ENCODE results near the gene PI4KB.
A peak's percentile ranks its signal among the peaks of the same experiment; 100 is the strongest.

PI4KB gene

DNA sequence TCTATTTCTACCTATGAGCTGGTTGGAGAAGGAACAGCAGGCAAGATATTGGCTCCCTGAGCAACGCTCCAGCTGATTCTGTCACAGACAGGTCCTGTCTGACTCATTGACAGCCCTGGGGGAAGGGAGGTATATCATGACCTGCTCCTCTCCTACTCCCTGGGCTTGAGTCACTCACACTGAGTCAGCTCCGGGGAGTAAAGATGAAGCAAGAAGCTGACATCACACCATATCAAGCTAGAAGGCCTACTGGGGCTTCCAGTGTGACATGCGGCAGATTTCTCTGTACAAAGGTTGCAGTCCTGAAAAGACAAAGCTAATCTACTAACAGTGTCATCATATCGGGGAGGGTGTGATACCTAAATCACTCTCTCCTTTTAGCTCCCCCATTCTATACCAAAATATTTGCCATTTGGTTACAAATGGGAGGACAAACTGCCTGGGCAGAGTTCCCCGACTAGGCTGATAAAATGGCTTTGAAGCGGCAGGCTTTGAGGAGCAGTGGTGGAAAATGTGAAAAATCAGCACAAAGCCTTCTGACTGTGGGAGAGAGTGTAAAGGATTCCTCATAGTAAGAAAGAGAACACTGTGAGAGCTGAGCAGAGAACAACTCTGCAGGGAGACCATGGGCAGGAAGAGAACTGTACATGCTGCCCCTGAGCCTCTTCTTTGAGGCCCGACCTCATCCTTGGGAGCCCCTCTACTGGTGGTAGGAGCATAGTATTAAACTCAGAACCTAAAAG lies 15.5 kb downstream of the PI4KB start:
- peak; percentile 92 for DNase-seq (ENCODE audit: low read depth, low spot score)

DNA sequence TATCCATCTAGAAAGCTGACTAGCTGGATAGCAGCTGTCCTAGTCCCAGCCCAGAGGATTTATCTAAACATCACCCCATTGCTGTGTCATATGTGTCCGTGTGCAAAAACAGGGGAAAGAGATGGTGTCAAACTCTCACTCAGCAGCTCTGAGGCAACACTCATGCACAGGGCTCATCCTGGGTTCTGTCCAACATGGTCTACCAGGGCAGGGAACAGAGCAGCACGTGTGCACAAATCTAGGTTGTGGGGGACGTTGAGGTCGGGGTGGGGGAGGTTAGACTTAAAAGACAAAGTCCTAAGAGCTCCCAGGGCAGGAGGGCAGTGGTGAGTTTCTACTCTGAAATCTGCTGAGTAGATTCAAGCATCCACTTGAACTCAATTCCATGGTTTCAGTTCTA lies 16.2 kb downstream of the PI4KB start:
- DNase-seq (ENCODE audit: low read depth, low spot score) = no peak

DNA sequence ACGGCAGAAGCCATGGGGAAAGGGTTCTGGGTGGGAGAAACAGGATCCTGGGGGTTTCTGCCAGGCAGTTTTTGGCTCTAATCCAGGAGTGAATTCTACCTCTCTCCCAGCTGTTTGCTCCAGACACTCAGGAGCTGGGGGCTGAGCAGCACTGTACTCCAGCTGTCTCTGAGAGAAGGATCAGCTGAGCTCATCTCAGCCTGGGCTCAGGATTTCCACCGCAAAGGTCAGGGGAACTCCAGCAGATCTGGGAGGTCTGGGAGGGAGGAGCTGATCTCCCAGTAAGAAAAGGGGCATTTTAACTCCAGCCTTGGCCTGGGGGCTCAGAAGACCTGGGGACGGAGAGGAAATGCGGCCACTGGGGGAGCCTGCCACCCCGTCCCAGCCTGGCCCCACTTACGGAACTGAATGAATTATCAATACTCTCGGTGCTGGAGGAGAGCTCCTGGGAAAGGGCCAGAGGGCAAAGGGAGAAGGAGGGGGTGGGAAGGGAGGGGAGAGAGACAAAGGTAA lies 17.3 kb downstream of the PI4KB start:
- peak; percentile 72 for DNase-seq (ENCODE audit: low read depth, low spot score)

DNA sequence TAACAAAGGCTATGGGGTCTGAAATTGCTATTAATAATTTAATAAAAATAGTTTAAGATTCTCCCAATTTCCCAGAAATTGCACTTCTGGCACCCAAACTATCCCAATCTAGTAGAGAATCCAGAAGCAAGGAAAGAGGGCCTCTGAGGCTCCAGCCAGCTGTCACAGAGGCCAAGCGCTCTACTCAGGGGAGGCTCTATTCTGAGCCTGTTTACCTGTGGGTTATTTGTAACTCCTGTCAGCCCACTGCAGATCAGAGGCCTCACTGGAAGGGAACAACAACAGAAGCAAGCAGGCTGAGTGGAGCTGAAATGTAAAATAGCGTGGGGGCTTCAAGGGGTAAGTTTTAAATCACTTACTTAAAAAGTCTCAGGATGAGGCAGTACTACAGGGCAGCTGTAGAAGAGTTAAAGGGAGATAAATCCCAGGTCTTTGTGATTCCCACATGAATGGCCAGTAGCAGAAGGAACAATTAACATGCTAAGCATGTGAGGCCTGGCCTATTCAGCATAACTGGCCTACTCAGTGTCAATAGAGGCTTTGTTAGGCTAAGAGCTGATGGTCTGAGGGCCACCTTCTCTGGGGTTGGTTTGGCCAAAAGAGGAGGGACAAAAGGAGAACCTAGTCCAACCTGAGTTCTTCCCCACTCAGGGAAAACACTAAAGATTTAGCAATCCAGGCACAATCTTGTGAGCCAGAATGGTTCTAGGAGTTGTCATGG lies 32.3 kb downstream of the PI4KB start:
- DNase-seq (ENCODE audit: low read depth, low spot score) = no peak

DNA sequence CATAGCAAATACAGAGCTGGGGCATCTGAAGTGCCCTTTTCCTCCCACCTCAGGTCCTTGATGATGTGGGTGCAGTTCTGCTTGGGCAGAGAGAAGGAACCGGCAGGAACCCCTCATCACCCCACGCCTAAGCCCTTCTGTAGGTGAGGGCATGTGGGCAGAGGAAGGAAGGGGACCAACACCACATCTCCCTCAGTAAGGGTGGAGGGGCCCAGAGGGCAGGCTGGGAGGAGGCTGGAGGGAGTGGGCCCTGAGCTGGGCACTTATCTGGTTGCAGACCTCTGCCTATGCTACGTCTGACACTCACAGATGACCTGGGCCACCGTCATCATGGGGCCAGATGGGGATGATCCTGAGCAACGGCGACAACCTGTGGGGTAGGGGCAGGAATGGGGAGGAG lies 34.1 kb downstream of the PI4KB start:
- no peak for DNase-seq (ENCODE audit: low read depth, low spot score)

DNA sequence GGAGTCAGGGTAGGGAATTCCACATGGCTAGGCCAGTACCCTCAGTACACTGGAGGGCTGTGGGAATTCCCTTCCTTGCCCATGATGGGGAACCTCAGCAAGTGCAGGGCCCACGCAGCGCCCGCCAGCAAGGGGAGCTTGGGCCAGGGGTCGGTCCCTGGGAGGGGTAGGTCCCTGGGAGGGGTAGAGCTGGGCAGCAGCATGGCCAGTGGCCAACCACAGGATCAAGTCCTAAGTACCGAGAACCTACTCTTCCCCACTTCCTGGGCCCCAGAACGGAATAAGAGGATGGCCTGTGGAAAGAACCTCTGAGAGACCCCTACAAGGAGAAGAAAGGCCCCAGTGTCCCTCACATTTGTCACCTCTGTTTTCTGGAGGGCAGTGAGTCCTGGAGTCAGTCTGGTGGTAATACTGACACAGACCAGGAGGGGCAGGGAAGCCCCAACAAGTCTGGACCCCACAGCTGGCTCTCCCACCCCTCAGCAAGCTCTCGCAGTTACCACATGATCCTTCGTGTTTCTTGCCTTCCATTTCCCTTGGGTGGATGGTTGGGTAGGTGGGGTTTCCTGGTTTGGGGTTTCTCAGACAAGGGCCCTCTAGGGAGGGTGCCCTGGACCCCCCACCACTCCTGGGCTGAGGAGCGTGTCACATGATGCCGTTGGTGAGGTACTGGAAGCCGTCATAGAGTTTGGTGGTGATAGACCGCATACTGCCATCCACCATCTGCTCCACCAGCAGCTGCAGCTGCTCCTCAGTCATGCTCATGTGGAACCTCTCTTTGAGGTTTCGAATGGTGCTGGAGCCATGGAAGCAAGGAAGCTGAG lies 34.8 kb downstream of the PI4KB start:
- no peak for DNase-seq (ENCODE audit: low read depth, low spot score)

DNA sequence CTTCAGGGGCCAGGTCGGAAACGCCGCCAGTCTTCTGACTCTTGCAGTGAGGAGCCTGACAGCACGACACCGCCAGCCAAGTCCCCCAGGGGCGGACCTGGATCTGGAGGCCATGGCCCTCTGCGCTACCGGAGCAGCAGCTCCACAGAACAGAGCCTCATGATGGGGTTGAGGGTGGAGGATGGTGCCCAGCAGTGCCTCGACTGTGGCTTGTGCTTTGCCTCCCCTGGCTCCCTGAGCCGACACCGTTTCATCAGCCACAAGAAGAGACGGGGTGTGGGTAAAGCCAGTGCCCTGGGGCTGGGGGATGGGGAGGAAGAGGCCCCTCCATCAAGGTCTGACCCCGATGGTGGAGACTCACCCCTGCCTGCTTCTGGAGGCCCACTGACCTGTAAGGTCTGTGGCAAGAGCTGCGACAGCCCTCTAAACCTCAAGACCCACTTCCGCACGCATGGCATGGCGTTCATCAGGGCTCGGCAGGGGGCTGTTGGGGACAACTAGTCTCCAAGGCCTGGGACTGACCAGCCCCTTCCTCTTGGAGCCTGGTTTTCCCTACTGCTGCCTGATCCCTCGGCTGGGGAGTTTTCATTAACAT lies 36.4 kb downstream of the PI4KB start:
- DNase-seq (ENCODE audit: low read depth, low spot score) = no peak

DNA sequence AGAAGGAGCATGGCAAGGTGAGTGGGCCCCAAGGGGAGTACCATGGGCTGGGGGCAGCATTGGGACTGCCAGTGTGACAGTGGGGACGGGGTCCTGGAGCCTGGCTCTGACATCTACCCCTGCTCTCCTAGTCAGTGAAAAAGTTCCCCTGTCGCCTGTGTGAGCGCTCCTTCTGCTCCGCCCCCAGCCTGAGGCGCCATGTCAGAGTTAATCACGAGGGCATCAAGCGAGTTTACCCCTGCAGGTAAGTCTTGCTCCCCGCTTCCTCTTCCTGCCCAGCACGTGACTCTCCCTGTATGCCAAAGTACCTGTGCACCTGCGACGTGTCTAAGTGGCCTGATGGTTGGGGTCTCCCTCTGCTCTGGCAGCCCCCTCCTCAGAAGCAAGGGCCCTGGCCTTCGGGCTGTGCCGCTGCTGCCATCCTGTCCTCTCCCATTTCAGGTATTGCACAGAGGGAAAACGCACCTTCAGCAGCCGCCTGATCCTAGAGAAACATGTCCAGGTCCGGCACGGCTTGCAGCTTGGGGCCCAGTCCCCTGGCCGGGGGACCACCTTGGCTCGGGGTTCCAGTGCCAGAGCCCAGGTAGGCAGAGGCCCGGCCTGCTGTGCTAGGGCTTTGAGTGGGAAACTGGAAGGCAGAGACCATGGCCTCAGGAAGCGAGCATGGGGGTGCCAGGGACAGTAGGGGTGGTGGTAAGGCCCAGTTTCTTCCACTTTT lies 37.1 kb downstream of the PI4KB start:
- no peak for DNase-seq (ENCODE audit: low read depth, low spot score)

DNA sequence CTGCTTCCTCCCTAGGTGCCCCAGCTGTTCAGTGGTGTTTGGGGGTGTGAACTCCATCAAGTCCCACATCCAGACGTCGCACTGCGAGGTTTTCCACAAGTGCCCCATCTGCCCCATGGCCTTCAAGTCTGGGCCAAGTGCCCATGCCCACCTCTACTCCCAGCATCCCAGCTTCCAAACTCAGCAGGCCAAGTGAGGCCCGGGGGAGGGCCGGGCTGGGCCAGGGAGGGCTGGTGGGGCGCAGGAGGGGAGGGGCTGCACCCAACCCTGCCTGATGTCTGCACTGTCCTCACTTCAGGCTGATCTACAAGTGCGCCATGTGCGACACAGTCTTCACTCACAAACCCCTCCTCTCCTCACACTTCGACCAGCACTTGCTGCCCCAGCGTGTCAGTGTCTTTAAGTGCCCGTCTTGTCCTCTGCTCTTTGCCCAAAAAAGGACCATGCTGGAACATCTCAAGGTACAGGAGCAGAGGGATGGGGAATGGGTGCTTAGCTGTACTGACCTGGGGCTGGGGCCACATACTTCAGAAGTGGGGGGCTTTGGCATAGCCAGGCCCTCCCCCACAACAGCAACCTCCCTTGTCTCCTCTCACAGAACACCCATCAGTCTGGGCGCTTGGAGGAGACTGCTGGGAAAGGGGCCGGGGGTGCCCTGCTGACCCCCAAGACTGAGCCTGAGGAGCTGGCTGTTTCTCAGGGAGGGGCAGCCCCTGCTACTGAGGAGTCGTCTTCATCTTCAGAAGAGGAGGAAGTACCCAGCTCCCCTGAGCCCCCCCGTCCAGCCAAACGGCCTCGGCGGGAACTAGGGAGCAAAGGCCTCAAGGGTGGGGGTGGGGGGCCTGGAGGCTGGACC lies 37.9 kb downstream of the PI4KB start:
- no peak for DNase-seq (ENCODE audit: low read depth, low spot score)

DNA sequence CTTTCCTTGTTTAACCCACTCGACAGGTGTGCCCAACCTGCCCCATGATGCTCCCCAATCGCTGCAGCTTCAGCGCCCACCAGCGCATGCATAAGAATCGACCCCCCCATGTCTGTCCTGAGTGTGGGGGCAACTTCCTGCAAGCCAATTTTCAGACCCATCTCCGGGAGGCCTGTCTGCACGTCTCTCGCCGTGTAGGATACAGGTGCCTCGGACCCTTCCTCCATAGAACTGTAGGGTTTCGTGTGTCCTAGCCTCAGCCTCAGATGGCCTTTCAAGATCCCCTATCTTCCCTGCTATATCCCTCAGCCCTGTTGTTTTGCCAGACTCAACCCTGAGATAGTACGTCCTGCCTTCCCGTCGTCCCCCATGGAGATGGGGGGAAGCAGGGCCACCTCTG lies 38.7 kb downstream of the PI4KB start:
- no peak for DNase-seq (ENCODE audit: low read depth, low spot score)

DNA sequence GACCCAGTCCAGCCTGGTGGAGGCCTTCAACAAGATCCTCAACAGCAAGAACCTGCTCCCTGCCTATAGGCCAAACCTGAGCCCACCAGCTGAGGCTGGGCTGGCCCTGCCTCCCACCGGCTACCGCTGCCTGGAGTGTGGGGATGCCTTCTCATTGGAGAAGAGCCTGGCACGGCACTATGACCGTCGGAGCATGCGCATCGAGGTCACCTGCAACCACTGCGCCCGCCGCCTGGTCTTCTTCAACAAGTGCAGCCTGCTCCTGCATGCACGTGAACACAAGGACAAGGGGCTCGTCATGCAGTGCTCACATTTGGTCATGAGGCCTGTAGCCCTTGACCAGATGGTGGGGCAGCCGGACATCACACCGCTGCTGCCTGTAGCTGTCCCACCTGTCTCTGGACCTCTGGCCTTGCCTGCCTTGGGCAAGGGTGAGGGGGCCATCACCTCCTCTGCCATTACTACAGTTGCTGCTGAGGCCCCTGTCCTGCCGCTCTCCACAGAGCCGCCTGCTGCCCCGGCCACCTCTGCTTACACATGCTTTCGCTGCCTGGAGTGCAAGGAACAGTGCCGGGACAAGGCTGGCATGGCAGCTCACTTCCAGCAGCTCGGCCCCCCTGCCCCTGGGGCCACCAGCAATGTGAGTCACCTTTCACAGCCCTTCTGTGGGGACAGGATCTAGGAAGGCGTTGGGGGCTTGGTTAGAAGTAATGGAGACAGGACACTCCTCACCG lies 39.3 kb downstream of the PI4KB start:
- DNase-seq (ENCODE audit: low read depth, low spot score) = no peak

DNA sequence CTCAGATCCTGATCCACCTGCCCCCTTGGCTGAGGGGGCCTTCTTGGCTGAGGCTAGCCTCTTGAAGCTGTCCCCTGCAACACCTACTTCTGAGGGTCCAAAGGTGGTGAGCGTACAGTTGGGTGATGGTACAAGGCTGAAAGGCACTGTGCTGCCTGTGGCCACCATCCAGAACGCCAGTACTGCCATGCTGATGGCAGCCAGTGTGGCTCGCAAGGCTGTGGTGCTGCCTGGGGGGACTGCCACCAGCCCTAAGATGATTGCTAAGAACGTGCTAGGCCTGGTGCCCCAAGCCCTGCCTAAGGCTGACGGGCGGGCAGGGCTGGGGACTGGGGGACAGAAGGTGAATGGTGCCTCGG lies 39.9 kb downstream of the PI4KB start:
- DNase-seq (ENCODE audit: low read depth, low spot score) = no peak

DNA sequence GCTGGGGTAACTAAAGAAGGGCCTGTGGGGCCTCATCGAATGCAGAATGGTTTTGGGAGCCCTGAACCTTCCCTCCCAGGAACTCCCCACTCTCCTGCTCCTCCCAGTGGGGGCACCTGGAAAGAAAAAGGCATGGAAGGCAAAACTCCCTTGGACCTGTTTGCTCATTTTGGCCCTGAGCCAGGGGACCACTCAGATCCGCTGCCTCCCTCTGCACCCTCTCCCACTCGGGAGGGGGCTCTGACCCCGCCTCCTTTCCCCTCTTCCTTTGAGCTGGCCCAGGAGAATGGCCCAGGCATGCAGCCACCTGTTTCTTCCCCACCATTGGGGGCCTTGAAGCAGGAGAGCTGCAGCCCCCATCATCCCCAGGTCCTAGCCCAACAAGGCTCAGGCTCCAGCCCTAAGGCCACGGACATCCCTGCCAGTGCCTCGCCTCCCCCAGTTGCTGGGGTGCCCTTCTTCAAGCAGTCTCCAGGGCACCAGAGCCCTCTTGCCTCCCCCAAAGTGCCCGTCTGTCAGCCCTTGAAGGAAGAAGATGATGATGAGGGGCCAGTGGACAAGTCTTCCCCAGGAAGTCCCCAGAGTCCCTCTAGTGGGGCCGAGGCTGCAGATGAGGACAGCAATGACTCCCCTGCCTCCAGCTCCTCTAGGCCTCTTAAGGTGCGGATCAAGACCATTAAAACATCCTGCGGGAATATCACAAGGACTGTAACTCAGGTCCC lies 40.4 kb downstream of the PI4KB start:
- no peak for DNase-seq (ENCODE audit: low read depth, low spot score)

DNA sequence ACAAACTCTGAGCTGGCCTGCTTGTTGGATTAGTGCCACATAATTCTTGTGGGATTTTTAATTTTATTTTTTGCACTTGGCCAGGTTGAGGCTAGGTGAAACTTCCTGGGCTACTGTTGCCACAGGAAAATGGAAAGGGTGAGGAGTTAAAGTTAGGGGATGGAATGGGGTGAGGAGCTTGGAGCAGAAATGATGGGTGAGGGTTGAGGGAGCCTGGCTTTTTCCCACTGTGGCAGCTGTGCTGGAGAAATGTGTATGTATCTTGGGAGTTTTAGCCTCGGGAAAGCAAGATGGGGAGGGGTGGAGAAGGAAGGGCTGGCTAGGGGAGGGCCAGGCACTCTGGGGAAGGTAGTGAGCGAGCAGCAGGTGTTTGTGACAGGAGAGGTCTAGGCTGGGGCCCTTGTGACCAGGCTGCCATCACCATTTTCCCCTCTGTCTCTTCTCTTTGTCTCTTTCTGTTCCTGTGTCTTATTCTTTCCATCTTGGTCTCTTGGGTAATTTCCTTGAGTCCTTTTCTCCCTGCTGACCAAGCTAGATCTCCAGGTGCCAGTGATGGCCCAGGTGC lies 43.1 kb downstream of the PI4KB start:
- DNase-seq (ENCODE audit: low read depth, low spot score) = no peak

DNA sequence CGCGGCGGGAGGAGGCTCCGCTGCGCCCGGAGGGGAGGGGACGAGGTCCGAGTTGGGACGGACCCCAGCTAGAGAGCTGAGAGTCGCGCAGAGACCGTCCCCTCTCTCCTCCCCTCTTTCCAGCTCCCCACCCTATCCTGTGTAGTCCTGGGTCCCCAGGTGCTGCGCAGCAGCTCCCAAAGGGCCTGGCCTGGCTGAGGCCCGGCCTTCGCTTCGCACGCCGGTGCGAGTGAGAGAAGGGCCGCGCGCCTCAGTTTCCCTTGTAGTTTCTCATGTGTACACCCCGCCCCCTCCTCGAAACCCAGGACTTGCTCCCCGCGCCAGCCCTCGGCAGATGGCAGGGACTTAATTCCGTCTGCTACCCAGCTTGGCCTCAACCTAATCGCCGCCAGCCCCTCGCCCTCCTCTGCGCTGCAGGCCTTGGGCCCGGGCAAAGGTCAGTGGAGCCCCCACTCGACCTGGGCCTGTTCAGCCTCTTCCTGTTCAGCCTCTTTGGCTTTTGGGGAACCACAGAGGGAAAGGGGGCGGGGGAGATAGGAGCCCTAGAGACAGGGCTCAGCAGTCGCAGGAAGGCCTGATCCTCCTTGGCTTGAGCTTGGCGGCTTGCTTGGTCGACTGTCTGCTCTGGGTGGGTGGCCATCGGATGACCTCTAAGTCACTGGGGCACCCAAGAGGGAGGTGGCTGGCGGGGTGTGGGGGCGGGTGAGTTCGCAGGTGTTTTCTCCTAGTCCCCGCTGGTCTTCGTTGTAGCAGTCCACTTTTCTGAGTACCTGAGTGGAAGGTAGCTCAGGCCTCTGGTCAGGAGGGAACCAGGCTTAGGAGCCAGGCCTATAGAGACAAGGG lies 44.1 kb downstream of the PI4KB start:
- DNase-seq (ENCODE audit: low read depth, low spot score) = no peak

DNA sequence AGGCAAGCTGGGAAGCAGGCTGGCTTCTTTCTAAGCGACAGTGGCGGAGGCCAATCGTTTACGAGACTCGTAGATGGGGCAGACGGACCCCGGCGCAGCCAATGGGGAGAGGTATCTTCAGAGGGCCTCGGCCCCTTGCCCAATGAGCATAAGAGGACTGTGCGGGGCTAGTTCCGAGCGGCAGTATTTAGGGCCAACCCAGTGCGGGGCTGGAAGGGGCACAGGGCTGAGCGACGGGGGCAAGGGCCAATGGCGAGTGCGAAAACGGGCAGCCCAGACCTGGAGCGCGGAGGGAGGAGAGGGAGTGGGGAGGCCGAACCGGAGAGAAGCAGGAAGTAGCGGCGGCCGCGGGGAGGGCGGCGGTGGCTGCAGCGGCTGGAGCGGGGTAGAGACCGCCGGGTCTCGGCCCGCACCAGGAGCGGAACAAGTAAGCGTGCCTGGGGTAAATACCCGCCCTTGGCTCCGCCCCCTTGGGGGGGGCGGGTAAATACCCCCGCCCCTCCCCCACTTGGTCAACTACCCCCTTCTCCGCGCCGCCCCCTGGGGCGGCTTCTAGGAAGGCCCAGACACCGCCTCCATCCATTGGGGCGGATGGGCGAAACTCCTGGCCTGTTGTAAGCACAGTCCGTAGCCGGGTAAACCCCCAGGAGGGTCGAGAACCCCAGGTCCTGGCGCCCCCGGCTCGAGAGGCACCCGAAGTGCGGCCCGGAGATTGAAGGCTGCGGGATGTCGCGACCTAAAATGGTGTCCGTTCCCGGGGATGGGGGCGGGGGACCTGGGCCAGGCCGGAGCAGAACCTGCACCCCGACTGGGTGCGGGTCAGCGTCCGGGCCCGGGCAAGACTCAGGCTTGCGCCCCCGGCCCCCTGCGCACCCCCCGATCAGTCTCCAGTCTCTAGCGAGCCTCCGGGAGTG lies 45.0 kb downstream of the PI4KB start, which contains the start of gene ZNF687:
ZNF687 (plus strand) TSS at position 331 of the 914 bp plus-strand sequence. CDS start 3,993 bp downstream, outside the sequence.
- peak; percentile 100 for DNase-seq (ENCODE audit: low read depth, low spot score)

All from smooth muscle cell of the brain vasculature (primary cell).